CD4-positive, alpha-beta T cell treated with Interleukin-21 for 1 hour (primary cell): ENCODE results near the gene ROPN1L.

Experiments
- DNase-seq: peaks from one replicate; pipeline ENCODE4 v3.0.0-alpha.2; 2020

ROPN1L gene

GRCh38 chr5:10459080-10460055, 17.7 kb downstream of the ROPN1L start:
- DNase-seq = no peak

GRCh38 chr5:10460252-10460906, 18.7 kb downstream of the ROPN1L start:
- DNase-seq = no peak

- DNase-seq = no peak
Observed at GRCh38 chr5:10461041-10461440, 19.4 kb downstream of the ROPN1L start.

GRCh38 chr5:10461904-10462555, 20.4 kb downstream of the ROPN1L start:
- DNase-seq = no peak

- no peak for DNase-seq
Observed at GRCh38 chr5:10463566-10463965, 21.9 kb downstream of the ROPN1L start.

- no peak for DNase-seq
Observed at GRCh38 chr5:10464173-10464572, 22.5 kb downstream of the ROPN1L start.

- no peak for DNase-seq
Observed at GRCh38 chr5:10465726-10466125, 24.0 kb downstream of the ROPN1L start.

- no peak for DNase-seq
Observed at GRCh38 chr5:10466446-10467073, 24.9 kb downstream of the ROPN1L start.

- no peak for DNase-seq
Observed at GRCh38 chr5:10467281-10468198, 25.9 kb downstream of the ROPN1L start.

- DNase-seq = no peak
Observed at GRCh38 chr5:10468256-10468655, 26.6 kb downstream of the ROPN1L start.

- no peak for DNase-seq
Observed at GRCh38 chr5:10469253-10470050, 27.8 kb downstream of the ROPN1L start.

GRCh38 chr5:10470669-10471068, 29.0 kb downstream of the ROPN1L start:
- DNase-seq = no peak

GRCh38 chr5:10471677-10472076, 30.0 kb downstream of the ROPN1L start:
- no peak for DNase-seq

GRCh38 chr5:10474521-10475075, 32.9 kb downstream of the ROPN1L start:
- no peak for DNase-seq

GRCh38 chr5:10475931-10476676, 34.4 kb downstream of the ROPN1L start:
- DNase-seq = no peak

GRCh38 chr5:10476878-10477277, 35.2 kb downstream of the ROPN1L start:
- DNase-seq = no peak

- no peak for DNase-seq
Observed at GRCh38 chr5:10477943-10478342, 36.3 kb downstream of the ROPN1L start.

- DNase-seq = no peak
Observed at GRCh38 chr5:10478436-10478835, 36.8 kb downstream of the ROPN1L start.

GRCh38 chr5:10479154-10479721, 37.6 kb downstream of the ROPN1L start:
- DNase-seq = no peak
